T-helper 2 cell treated with Interferon-gamma antibody and Interleukin-4, amounts not matched to agents 5 μg/mL and 100 μg/mL, for 36 hours (primary cell): ENCODE measurements around the gene MNAT1.
"Not testable (repeated sequence)": the region's sequence is repeated elsewhere in the genome, so short reads cannot be mapped to it uniquely, and the experiment has no call there.

Experiments
- DNase-seq: peaks from one replicate; pipeline ENCODE4 v3.0.0; 2021; ENCODE audit warnings: low spot score
- H3K27ac Mint-ChIP-seq: one replicate; pipeline ENCODE4 v1.8.0; 2021; ENCODE audit warnings: mild to moderate bottlenecking, mixed read lengths
- H3K27me3 Mint-ChIP-seq: one replicate; pipeline ENCODE4 v1.8.0; 2021; ENCODE audit warnings: low read depth, mixed read lengths
- H3K36me3 Mint-ChIP-seq: one replicate; pipeline ENCODE4 v1.8.0; 2021; ENCODE audit warnings: low read depth, mixed read lengths
- H3K4me1 Mint-ChIP-seq: one replicate; pipeline ENCODE4 v1.8.0; 2021; ENCODE audit warnings: low read depth, mixed read lengths
- H3K4me3 Mint-ChIP-seq: one replicate; pipeline ENCODE4 v1.8.0; 2022; ENCODE audit warnings: mild to moderate bottlenecking, moderate library complexity, mixed read lengths
- H3K9me3 Mint-ChIP-seq: one replicate; pipeline ENCODE4 v1.8.0; 2021; ENCODE audit warnings: mixed read lengths

MNAT1 gene

GRCh38 chr14:60758885-60759284 lies 24.3 kb downstream of the MNAT1 start:
- peaks cover 5% of the 10 kb centered on the region for H3K27me3 Mint-ChIP-seq
- H3K9me3 Mint-ChIP-seq = no peaks in the 10 kb centered on the region
- H3K4me3 Mint-ChIP-seq = peak overlapping the region; percentile 81
- DNase-seq = no peak
- peaks cover 10% of the 10 kb centered on the region for H3K36me3 Mint-ChIP-seq
- peaks cover 55% of the 10 kb centered on the region for H3K4me1 Mint-ChIP-seq
- peak overlapping the region; percentile 78 for H3K27ac Mint-ChIP-seq

- peaks cover 48% of the 10 kb centered on the region for H3K4me1 Mint-ChIP-seq
Observed at GRCh38 chr14:60760209-60760608, 25.6 kb downstream of the MNAT1 start.

GRCh38 chr14:60760644-60761364 lies 26.2 kb downstream of the MNAT1 start:
- peaks cover 5% of the 10 kb centered on the region for H3K27me3 Mint-ChIP-seq
- no peak overlapping the region for H3K27ac Mint-ChIP-seq
- no peaks in the 10 kb centered on the region for H3K9me3 Mint-ChIP-seq
- H3K36me3 Mint-ChIP-seq = peaks cover 6% of the 10 kb centered on the region
- DNase-seq = no peak
- no peak overlapping the region for H3K4me3 Mint-ChIP-seq
- peaks cover 42% of the 10 kb centered on the region for H3K4me1 Mint-ChIP-seq

More at GRCh38 chr14:60760209-60760608, 25.6 kb downstream of the MNAT1 start:
- DNase-seq = no peak
- Mint-ChIP-seq H3K4me3 (no peak overlapping the region), H3K9me3 (no peaks in the 10 kb centered on the region), H3K27me3 (peaks cover 5% of the 10 kb centered on the region), H3K36me3 (peaks cover 9% of the 10 kb centered on the region), H3K27ac (no peak overlapping the region)

GRCh38 chr14:60768602-60769001 lies 34.0 kb downstream of the MNAT1 start:
- no peak for DNase-seq
- Mint-ChIP-seq H3K9me3 (no peaks in the 10 kb centered on the region), H3K4me3 (no peak overlapping the region), H3K27ac (no peak overlapping the region), H3K27me3 (no peaks in the 10 kb centered on the region), H3K4me1 (peaks cover 12% of the 10 kb centered on the region), H3K36me3 (peaks cover 3% of the 10 kb centered on the region)

- Mint-ChIP-seq H3K4me1 (peaks cover 9% of the 10 kb centered on the region), H3K4me3 (no peak overlapping the region), H3K27me3 (no peaks in the 10 kb centered on the region), H3K9me3 (no peaks in the 10 kb centered on the region), H3K36me3 (peaks cover 3% of the 10 kb centered on the region), H3K27ac (no peak overlapping the region)
- DNase-seq = no peak
Observed at GRCh38 chr14:60771117-60771516, 36.6 kb downstream of the MNAT1 start.

GRCh38 chr14:60773558-60773957 lies 39.0 kb downstream of the MNAT1 start:
- peaks cover 3% of the 10 kb centered on the region for H3K36me3 Mint-ChIP-seq
- peaks cover 9% of the 10 kb centered on the region for H3K4me1 Mint-ChIP-seq
- no peak overlapping the region for H3K4me3 Mint-ChIP-seq
- no peaks in the 10 kb centered on the region for H3K9me3 Mint-ChIP-seq
- H3K27me3 Mint-ChIP-seq = no peaks in the 10 kb centered on the region
- no peak for DNase-seq
- H3K27ac Mint-ChIP-seq = no peak overlapping the region

GRCh38 chr14:60775296-60775695 lies 40.7 kb downstream of the MNAT1 start:
- Mint-ChIP-seq H3K27ac (no peak overlapping the region), H3K4me3 (no peak overlapping the region), H3K4me1 (peaks cover 16% of the 10 kb centered on the region), H3K36me3 (peaks cover 6% of the 10 kb centered on the region), H3K9me3 (no peaks in the 10 kb centered on the region), H3K27me3 (no peaks in the 10 kb centered on the region)
- DNase-seq = no peak

- peaks cover 3% of the 10 kb centered on the region for H3K36me3 Mint-ChIP-seq
- peaks cover 22% of the 10 kb centered on the region for H3K4me1 Mint-ChIP-seq
- H3K27ac Mint-ChIP-seq = no peak overlapping the region
- no peaks in the 10 kb centered on the region for H3K27me3 Mint-ChIP-seq
- H3K9me3 Mint-ChIP-seq = no peaks in the 10 kb centered on the region
- no peak overlapping the region for H3K4me3 Mint-ChIP-seq
- no peak for DNase-seq
Observed at GRCh38 chr14:60777856-60778578, 43.5 kb downstream of the MNAT1 start.

GRCh38 chr14:60779745-60780514 lies 45.4 kb downstream of the MNAT1 start:
- peak overlapping the region; percentile 5 for H3K4me3 Mint-ChIP-seq
- H3K27me3 Mint-ChIP-seq, H3K9me3 Mint-ChIP-seq, H3K36me3 Mint-ChIP-seq: not testable (repeated sequence)
- peak overlapping the region; percentile 76 for H3K27ac Mint-ChIP-seq
- peak; percentile 10 for DNase-seq
- peaks cover 19% of the 10 kb centered on the region for H3K4me1 Mint-ChIP-seq

GRCh38 chr14:60780558-60780957 lies 46.0 kb downstream of the MNAT1 start:
- Mint-ChIP-seq H3K27ac (peak overlapping the region; percentile 4), H3K4me3 (peak overlapping the region; percentile 5)
- H3K27me3 Mint-ChIP-seq = not testable (repeated sequence)

GRCh38 chr14:60786905-60787304 lies 52.3 kb downstream of the MNAT1 start:
- Mint-ChIP-seq H3K36me3 (peaks cover 16% of the 10 kb centered on the region), H3K27ac (no peak overlapping the region), H3K27me3 (no peaks in the 10 kb centered on the region), H3K9me3 (peaks cover 6% of the 10 kb centered on the region), H3K4me3 (no peak overlapping the region), H3K4me1 (peaks cover 6% of the 10 kb centered on the region)
- no peak for DNase-seq

More at GRCh38 chr14:60780558-60780957, 46.0 kb downstream of the MNAT1 start:
- DNase-seq, H3K9me3 Mint-ChIP-seq, H3K36me3 Mint-ChIP-seq: not testable (repeated sequence)
- peaks cover 19% of the 10 kb centered on the region for H3K4me1 Mint-ChIP-seq

- Mint-ChIP-seq H3K36me3 (peaks cover 18% of the 10 kb centered on the region), H3K27ac (no peak overlapping the region)
Observed at GRCh38 chr14:60789656-60790055, 55.1 kb downstream of the MNAT1 start.

GRCh38 chr14:60790850-60791249 lies 56.3 kb downstream of the MNAT1 start:
- H3K9me3 Mint-ChIP-seq = peaks cover 6% of the 10 kb centered on the region
- no peak overlapping the region for H3K27ac Mint-ChIP-seq
- no peak overlapping the region for H3K4me3 Mint-ChIP-seq
- no peaks in the 10 kb centered on the region for H3K27me3 Mint-ChIP-seq
- peaks cover 7% of the 10 kb centered on the region for H3K4me1 Mint-ChIP-seq
- no peak for DNase-seq
- H3K36me3 Mint-ChIP-seq = peaks cover 20% of the 10 kb centered on the region

More at GRCh38 chr14:60789656-60790055, 55.1 kb downstream of the MNAT1 start:
- no peak for DNase-seq
- H3K4me1 Mint-ChIP-seq = peaks cover 7% of the 10 kb centered on the region
- peaks cover 6% of the 10 kb centered on the region for H3K9me3 Mint-ChIP-seq
- no peaks in the 10 kb centered on the region for H3K27me3 Mint-ChIP-seq
- no peak overlapping the region for H3K4me3 Mint-ChIP-seq

- Mint-ChIP-seq H3K4me1 (peaks cover 8% of the 10 kb centered on the region), H3K27ac (no peak overlapping the region), H3K4me3 (no peak overlapping the region), H3K36me3 (peaks cover 30% of the 10 kb centered on the region), H3K9me3 (no peaks in the 10 kb centered on the region), H3K27me3 (no peaks in the 10 kb centered on the region)
- DNase-seq = no peak
Observed at GRCh38 chr14:60796434-60796833, 61.9 kb downstream of the MNAT1 start.
